ENCODE results near the gene TARS3. TPM values are rescaled to one million over a fixed set of nuclear protein-coding genes. Genes with fewer than 3 reads are reported as not detected.
"Not testable (repeated sequence)": the region's sequence is repeated elsewhere in the genome, so short reads cannot be mapped to it uniquely, and the experiment has no call there.

The TARS3 gene
- total and polyA plus RNA-seq, 2 donors (not counting 1 experiment from before 2014, with no cell fraction given): 9.7 to 27.0 TPM

DNA sequence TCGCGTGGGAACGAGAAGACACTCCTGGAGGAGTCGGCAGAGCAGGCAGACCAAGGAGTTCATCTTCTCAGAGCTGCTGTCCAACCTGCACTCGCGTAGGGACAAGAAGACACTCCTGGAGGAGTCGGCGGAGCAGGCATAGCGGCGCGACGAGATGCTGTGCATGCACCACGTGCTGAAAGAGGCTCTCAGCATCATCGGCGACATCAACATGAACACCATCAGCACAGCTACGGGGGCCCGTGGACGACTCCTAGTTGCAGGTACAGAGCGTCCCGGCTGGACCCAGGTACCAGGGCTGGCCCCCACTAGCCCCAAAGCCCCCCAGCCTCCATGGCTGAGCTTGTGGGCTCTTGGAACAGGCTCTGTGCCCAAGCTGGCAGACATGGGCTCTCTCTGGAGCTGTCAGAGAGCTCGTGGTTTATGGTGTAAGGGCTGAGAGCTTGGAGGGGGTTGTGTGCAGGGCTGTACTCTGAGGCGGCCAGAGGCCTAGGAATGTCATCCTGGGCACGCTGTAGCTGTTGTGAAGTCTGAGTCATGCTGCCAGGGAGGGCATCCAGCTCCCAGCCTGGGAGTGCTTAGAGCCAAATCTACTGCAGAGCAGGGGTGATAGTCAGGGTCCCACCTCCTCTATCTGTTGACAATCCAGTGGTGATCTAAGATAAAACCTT, 40.5 kb upstream of the TARS3 start:
- peaks cover 0 to 14% (median 0%) of the 10 kb centered on the region in 3 donors for H3K9me3 ChIP-seq (ENCODE audit: control extremely low read depth in 1 of 3, control insufficient read depth in 2 of 3, insufficient read depth in 1 of 3, low read length in 2 of 3)
- CTCF ChIA-PET; intact Hi-C loops (cut with micrococcal nuclease); H3K27ac ChIP-seq (ENCODE audit: low read length in 2 of 2); H4K20me1 ChIP-seq (ENCODE audit: control insufficient read depth, insufficient read depth, low read length, poor library complexity, severe bottlenecking); ATAC-seq (ENCODE audit: low read depth); H3K27me3 Mint-ChIP-seq; DNase-seq; H3K27ac Mint-ChIP-seq; H3K4me3 ChIP-seq (ENCODE audit: control extremely low read depth in 1 of 5, extremely low read depth in 1 of 5, insufficient read depth in 1 of 5, low read depth in 2 of 5, low read length in 4 of 5); H3K4me1 Mint-ChIP-seq; H3K9ac ChIP-seq (ENCODE audit: low read length); H3K4me3 Mint-ChIP-seq; H3K4me2 ChIP-seq (replicated peaks; ENCODE audit: low read depth, low read length, poor library complexity, severe bottlenecking); H3K4me1 ChIP-seq (ENCODE audit: control insufficient read depth in 2 of 2, insufficient read depth in 2 of 2, low read length in 2 of 2); H3K79me2 ChIP-seq (ENCODE audit: control insufficient read depth, insufficient read depth, low read length); H3K9me3 Mint-ChIP-seq (ENCODE audit: insufficient read depth); H3K36me3 ChIP-seq (replicated peaks in 1 of 2; ENCODE audit: control extremely low read depth in 1 of 2, control insufficient read depth in 1 of 2, extremely low read depth in 1 of 2, insufficient read depth in 2 of 2, low read length in 1 of 2); POLR2A ChIA-PET; H3K27me3 ChIP-seq (replicated peaks in 1 of 4; ENCODE audit: control extremely low read depth in 1 of 4, control insufficient read depth in 3 of 4, insufficient read depth in 4 of 4, low read length in 3 of 4); H2AFZ ChIP-seq (ENCODE audit: insufficient read depth, low read depth, low read length, poor library complexity, severe bottlenecking): not testable (repeated sequence)
- 97% methylated on average over 16 of the region's 23 CpGs for WGBS (ENCODE audit: insufficient coverage)

DNA sequence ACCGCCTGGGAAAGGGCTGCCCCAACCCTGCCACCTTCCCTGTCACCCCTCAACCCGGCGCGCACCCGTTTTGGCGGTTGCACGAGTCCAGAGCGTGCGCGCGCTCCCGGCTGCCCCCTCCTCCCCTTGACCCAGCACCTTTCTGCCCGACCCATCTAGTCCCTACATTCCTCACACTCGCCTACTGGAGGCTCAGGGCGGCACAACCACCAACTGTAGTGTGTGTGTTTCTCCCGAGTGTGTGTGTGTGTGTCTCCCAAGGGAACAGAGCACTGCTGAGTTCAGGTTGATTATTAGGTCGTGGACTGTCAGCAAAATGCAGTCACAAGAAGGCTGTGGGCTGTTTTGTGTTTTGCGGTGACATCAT, 22.4 kb upstream of the TARS3 start:
- intact Hi-C loops (cut with micrococcal nuclease); H3K9me3 ChIP-seq (ENCODE audit: control extremely low read depth in 1 of 3, control insufficient read depth in 2 of 3, insufficient read depth in 1 of 3, low read length in 2 of 3); H3K27me3 Mint-ChIP-seq; DNase-seq; H3K4me1 ChIP-seq (ENCODE audit: control insufficient read depth in 2 of 2, insufficient read depth in 2 of 2, low read length in 2 of 2); H3K27ac Mint-ChIP-seq; H4K20me1 ChIP-seq (ENCODE audit: control insufficient read depth, insufficient read depth, low read length, poor library complexity, severe bottlenecking); H3K79me2 ChIP-seq (ENCODE audit: control insufficient read depth, insufficient read depth, low read length); H3K36me3 ChIP-seq (replicated peaks in 1 of 2; ENCODE audit: control extremely low read depth in 1 of 2, control insufficient read depth in 1 of 2, extremely low read depth in 1 of 2, insufficient read depth in 2 of 2, low read length in 1 of 2); H3K4me2 ChIP-seq (replicated peaks; ENCODE audit: low read depth, low read length, poor library complexity, severe bottlenecking); H3K27ac ChIP-seq (ENCODE audit: low read length in 2 of 2); H3K4me1 Mint-ChIP-seq; H3K27me3 ChIP-seq (replicated peaks in 1 of 4; ENCODE audit: control extremely low read depth in 1 of 4, control insufficient read depth in 3 of 4, insufficient read depth in 4 of 4, low read length in 3 of 4); H2AFZ ChIP-seq (ENCODE audit: insufficient read depth, low read depth, low read length, poor library complexity, severe bottlenecking); H3K9me3 Mint-ChIP-seq (ENCODE audit: insufficient read depth); H3K9ac ChIP-seq (ENCODE audit: low read length): not testable (repeated sequence)
- H3K4me3 Mint-ChIP-seq: peak overlapping the region; percentile 59
- POLR2A ChIA-PET: interaction anchor here (0.7 to 1.2 kb wide), 2 partner anchors 22 to 827 kb away, joined by 3 to 4 read pairs; partner anchors contain the start of gene TARS3
- CTCF ChIA-PET: interaction anchor here (0.7 kb wide), 1 partner anchor 42 kb away, joined by 3 read pairs; no protein-coding TSS in a partner anchor
- no CpG with 5 or more reads among the region's 18 CpGs for WGBS (ENCODE audit: insufficient coverage)
- ATAC-seq (ENCODE audit: low read depth): peak; percentile 9
- peak overlapping the region in 1 of 5 experiments; percentile 31 for H3K4me3 ChIP-seq (ENCODE audit: control extremely low read depth in 1 of 5, extremely low read depth in 1 of 5, insufficient read depth in 1 of 5, low read depth in 2 of 5, low read length in 4 of 5)

DNA sequence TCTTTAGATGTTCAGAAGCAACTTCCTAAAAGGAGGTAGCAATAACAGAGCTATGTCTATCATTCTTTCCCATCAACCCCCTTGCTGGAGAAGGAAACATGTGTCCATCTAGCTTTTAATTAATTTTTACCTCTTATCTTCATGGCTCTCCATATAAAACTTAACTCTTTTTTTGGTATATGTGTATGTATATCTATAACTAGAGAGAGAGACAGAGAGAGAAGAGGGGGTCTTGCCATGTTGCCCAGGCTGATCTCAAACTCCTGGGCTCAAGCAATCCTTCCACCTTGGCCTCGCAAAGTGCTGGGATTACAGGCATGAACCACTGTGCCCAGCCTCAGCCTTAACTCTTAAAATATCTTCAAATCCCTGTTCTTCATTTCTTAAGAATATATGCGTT, 10.6 kb upstream of the TARS3 start:
- H3K36me3 ChIP-seq (replicated peaks in 1 of 2; ENCODE audit: control extremely low read depth in 1 of 2, control insufficient read depth in 1 of 2, extremely low read depth in 1 of 2, insufficient read depth in 2 of 2, low read length in 1 of 2); H3K4me2 ChIP-seq (replicated peaks; ENCODE audit: low read depth, low read length, poor library complexity, severe bottlenecking); H3K27me3 Mint-ChIP-seq; CTCF ChIA-PET; DNase-seq; intact Hi-C loops (cut with micrococcal nuclease); H3K27ac Mint-ChIP-seq; H2AFZ ChIP-seq (ENCODE audit: insufficient read depth, low read depth, low read length, poor library complexity, severe bottlenecking); H3K4me1 ChIP-seq (ENCODE audit: control insufficient read depth in 2 of 2, insufficient read depth in 2 of 2, low read length in 2 of 2); H3K9me3 ChIP-seq (ENCODE audit: control extremely low read depth in 1 of 3, control insufficient read depth in 2 of 3, insufficient read depth in 1 of 3, low read length in 2 of 3); POLR2A ChIA-PET; H3K79me2 ChIP-seq (ENCODE audit: control insufficient read depth, insufficient read depth, low read length); H3K9me3 Mint-ChIP-seq (ENCODE audit: insufficient read depth); ATAC-seq (ENCODE audit: low read depth); H3K4me3 ChIP-seq (ENCODE audit: control extremely low read depth in 1 of 5, extremely low read depth in 1 of 5, insufficient read depth in 1 of 5, low read depth in 2 of 5, low read length in 4 of 5); H3K4me3 Mint-ChIP-seq; H3K27me3 ChIP-seq (replicated peaks in 1 of 4; ENCODE audit: control extremely low read depth in 1 of 4, control insufficient read depth in 3 of 4, insufficient read depth in 4 of 4, low read length in 3 of 4); H3K4me1 Mint-ChIP-seq; H3K9ac ChIP-seq (ENCODE audit: low read length); H3K27ac ChIP-seq (ENCODE audit: low read length in 2 of 2); H4K20me1 ChIP-seq (ENCODE audit: control insufficient read depth, insufficient read depth, low read length, poor library complexity, severe bottlenecking): not testable (repeated sequence)
- no CpG with 5 or more reads among the region's 2 CpGs for WGBS (ENCODE audit: insufficient coverage)
